ENCODE results near the gene MICAL2.
"Not testable (repeated sequence)": the region's sequence is repeated elsewhere in the genome, so short reads cannot be mapped to it uniquely, and the experiment has no call there.

Gene MICAL2

DNA sequence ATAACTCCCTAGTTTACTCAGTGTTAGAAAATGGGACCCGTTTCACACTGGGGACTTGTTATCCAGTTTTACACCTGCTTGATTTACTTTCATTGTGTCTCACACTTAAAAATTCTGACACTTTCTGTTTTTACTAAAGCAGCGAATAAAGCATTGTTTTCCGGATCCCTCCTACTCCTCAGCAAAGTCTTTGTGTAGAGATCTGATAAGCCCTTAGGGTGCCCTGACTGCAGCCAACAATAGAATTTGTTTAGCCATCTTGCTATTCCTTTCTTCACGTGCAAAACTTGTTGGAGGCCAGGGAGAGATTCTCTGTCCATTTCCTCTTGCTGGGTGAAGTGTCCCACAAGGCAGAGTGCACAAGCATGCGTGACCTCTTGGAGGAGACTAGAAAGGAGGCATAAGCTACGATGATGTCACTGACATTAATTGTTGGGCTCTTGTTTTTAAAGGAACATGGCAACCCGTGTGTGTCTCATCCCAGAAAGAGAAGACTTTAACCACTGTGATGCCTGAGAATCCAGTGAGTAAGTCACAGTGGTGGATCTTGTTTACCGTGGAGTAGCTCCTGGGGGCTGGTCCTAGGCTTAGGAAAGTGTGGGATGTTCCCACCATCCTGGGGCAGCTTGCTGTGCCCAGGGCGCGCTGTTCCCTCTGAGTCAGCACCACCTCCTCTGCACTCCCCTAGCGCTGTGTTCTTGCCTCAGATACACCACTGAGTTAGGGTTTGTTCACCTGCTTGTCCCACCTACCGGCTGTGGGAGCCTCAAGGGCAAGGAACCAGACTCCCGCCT, 27.7 kb downstream of the MICAL2 start:
- DNase-seq: peak; percentile 69

DNA sequence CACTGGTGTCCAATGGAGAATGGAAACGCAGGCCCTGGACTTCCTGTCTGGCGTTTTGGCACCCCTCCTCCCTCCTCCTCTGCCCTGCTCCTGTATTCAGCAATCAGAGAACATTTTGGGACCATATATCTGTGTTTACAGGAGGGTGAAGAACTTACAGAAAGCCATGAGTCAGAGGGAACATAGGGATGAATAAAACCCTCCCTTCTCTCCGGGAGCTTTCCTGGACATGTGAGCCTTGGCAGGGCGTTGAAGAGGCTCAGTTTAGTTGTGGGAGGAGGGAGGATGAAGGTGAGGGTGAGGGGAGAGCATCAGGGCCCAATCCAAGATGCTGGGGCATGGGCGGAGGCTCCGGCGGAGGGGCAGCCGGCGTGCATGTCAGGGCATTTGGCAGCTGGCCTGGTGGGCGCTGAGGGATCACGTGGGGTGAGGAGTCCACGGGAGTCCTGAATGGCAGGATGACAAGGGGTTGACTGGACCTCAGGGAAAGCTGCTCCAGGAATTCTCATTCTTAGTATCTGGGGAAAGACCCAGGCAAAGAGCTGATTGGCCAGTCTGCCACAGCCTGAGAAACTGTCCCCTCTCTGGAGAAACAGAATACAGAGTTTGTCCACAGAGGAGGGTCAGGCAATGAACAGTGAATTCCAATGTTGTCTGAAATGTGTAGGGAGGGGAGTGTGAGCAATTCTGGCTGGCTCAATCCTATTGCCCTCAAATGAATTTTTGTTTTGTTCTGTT, 28.9 kb downstream of the MICAL2 start:
- peak; percentile 76 for DNase-seq

DNA sequence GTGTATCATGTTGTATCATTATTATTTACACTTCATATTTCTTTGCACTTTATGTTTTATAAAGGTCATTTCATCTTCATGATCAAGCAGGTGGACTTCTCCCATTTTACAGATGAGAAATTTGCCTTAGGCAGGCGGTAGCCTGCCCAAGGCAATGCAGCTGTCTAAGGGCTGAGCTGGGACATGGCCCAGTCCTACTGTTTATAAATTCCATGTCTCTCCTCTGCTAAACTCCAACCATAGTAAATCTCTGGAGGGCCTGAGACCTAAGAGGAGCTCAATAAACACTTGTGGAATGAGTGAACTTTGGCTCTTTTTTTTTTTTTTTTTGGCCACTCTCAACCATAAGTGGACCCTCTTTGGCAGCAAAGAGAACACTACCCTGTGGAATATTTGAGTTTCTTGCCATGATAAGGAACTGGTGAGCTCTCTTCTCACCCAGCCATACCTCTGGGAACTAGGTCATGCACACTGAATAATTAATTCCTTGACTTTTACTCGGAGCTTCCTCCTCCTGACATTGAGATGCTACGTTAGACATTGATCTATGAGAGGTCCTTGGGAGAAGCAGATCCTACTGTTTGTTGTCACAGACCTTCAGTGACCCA, 29.9 kb downstream of the MICAL2 start:
- DNase-seq: no peak

DNA sequence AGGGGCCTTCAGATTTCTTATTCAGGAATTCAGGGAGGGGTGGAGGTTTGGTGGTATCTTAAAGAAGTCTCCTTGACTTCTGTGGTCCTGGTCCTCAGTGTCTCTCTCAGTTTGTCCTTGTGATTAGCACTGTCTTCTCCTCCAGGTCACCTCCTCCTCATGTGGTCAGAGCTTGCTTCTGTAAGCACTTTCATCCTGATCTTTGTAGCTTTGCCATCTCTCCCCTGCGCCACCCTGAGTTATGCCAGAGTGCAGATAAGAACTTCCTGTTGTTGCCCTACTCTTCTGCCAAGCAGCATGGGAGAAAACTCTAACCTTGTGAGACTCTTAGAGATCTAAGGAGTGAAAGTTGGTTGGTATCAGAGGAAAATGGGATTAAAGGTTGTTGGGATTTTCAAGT, 30.9 kb downstream of the MICAL2 start:
- DNase-seq: no peak

DNA sequence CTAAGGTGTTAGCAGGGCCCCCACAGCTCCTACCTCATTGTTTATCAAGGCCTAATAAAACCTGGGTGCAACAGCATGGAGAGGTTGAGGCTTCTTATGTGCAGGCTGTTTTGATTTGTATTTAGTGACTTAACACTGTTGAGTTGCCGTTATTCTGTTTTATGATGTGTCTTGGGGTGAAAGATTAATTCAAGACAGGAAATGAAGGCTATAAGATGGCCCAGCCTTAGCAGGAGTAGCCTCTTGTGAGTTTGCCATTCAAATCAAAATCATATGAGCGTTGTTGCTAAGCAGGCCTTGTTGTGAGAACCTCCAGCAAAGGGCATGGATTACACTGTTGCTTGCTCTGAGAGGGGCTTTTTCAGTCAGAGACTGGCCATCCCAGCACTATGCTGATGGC, 31.8 kb downstream of the MICAL2 start:
- DNase-seq: no peak

DNA sequence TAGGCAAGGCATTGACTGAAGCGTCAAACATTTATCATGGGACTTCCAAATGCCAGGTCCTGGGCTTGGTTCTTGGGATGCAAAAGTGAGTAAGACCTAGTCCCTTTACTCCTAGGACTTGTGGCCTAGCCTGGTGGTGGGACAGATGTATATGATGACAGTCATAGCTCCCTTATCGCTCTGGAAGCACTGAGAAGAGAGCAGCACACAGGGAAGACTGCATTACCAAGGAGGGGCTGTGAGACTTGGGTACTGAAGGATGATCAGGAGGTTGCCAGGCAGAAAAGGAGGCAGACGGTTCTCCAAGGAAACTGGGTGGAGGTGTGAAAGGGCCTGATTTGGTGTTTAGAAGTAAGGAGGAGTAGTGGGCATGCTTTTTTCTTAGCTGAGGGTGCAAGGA, 32.5 kb downstream of the MICAL2 start:
- no peak for DNase-seq

DNA sequence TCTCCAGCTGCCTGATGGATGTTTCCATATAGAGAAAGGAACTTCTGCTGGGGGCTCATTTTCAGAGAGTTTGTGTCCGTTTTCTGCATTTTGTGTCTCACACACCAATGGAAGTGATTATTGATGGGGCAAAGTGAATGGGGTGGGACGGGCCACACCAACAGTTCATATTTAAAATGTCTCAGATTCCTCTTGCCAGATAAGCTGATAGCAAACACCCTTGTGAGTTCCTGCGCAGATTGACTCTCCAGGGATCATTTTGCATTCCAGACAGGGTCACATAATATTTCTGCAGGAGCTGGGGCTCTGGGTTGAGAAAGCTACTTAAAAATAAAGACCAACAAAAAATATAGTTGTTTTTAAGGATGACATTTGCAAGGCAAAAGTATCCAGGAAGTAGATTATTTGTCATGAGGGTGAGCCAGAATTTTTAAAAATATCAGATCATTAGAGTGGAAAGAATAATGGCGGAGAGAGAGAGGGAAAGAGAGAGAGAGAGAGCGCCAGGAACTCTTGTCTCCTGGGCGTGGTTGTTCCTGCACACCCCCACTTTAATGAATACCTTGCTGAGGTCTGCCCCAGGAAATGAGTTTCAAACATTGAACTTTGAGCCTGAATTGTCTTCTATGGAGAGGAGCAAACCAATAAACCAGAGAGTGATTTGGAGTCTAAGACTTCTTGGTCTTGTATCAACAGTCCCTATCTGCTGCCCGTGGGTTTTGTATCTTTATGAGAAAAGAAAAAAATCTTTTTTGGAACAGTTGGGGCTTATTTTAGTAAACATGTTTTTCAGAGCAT, 33.3 kb downstream of the MICAL2 start:
- peak; percentile 24 for DNase-seq

DNA sequence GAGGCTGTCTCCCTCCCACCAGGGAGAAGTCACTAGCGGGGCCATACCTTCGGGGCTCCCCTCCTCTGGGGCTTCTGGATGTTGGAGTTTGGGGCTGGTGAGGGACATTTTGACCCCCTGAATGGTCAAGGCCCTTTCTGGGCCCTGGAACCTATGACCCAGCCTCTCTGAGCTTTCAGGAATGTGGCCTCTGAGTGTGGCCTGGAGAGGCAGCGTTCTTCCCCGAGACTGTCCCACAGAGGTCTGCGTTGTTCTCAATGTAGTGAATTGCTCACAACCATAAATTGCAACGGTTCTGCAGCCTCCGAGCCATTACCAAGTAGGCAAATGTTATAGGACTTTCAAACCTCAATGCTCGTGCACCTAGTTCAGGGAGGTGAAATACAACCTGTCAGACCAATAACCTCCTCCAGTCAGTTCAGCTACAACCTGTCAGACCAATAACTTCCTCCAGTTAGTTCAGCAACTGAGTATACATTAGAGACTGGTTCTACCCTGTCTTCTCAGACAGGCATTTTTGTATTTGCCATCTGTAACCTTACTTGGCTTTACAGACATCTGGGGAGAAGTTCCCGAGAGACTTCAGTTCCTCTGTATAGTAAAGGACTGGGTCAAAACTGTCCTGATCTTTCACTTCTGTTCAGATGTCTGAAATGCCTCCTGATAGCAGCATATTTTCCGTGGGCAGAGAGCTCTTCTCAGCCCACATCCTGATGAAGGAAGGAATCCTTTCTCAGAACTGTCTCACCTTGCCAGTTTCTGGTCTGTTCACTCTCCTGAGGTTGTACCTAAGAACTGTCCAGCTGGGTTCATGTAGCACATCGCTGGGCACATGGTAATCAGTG, 34.2 kb downstream of the MICAL2 start:
- DNase-seq: no peak

DNA sequence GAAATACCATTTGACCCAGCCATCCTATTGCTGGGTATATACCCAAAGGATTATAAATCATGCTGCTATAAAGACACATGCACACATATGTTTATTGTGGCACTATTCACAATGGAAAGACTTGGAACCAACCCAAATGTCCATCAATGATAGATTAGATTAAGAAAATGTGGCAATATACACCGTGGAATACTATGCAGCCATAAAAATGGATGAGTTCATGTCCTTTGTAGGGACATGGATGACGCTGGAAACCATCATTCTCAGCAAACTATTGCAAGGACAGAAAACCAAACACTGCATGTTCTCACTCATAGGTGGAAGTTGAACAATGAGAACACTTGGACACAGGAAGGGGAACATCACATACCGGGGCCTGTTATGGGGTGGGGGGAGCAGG, 36.3 kb downstream of the MICAL2 start:
- DNase-seq: not testable (repeated sequence)

DNA sequence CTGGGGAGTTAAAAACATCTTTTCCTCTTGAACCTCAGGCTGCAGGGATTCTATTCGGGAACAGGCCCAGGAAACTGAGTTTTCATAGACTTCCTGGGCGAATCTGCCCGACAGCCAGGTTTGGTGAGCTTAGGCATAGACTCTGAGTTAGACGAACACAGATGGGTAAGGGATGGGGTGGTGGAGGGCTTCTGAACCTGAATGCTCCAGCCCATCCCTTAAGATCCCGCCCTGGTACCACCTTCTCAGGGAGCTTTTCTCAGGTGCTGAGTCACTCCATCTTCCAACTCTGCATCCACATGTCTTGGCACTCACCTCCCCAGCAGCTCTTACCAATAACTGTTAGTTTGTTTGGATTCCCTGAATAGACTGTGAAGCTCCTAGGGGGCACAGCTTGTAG, 37.4 kb downstream of the MICAL2 start:
- no peak for DNase-seq

DNA sequence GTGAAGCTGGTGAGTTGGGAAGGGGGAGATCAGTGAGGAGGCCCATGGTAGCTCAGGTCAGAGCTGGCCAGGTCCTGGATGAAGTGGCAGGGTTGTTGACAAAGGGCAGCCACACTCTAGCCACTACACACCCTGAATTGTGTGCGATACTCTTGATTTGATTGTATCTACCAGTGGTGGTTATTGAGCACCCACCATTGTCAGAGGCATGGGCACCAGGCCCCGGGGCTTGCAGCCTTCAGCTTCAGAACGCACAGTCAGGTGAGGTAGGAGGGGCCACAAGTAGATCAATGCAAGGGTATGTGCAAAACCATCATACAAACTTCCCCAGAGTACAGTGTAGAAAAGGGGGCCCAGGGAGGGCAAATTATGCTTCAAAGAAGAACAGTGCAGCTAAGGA, 38.1 kb downstream of the MICAL2 start:
- no peak for DNase-seq

DNA sequence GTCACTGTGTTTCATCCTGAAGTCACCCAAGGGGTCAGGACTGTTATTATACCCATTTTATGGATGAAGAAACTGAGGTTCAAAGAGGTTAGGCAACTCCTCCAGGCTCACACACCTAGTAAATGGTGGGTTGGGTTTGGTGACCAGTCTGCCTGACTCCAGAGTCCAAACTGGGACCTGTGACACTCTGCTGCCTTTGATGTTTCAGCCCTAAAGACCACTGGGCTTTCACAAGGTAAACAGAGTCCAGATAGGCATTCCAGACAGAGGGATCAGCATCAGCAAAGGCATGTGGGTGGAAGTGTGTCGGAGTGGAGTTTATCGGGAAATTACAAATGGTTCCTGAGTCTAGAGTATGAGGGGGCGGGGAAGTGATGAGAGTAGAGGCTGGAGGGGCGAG, 38.5 kb downstream of the MICAL2 start:
- DNase-seq: no peak

DNA sequence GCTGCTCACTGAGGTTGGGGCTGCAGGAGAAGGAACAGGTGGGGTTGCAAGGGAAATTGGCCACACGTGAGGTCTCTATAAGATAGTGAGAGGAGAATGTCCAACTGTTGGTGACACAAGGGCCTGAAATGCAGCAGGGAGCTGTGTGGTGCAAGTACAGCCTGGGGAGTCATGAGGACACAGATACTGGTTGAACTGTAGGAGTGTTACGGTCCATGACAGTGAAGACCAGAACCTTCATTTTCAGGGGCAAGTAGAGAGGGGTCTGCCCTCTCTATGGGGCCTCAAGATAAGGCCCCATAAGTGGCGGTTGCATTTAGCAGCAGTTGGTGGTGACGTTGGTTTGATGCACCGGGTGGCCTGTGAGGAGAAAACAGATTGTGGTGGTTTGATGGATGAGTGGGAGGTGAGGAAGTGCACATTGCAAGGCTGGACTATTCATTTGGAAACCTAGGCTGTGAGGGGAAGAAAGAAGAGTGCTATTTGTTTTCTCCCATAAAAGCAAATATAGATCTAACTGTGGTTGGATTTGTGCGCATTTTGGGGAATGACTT, 39.4 kb downstream of the MICAL2 start:
- DNase-seq: no peak

DNA sequence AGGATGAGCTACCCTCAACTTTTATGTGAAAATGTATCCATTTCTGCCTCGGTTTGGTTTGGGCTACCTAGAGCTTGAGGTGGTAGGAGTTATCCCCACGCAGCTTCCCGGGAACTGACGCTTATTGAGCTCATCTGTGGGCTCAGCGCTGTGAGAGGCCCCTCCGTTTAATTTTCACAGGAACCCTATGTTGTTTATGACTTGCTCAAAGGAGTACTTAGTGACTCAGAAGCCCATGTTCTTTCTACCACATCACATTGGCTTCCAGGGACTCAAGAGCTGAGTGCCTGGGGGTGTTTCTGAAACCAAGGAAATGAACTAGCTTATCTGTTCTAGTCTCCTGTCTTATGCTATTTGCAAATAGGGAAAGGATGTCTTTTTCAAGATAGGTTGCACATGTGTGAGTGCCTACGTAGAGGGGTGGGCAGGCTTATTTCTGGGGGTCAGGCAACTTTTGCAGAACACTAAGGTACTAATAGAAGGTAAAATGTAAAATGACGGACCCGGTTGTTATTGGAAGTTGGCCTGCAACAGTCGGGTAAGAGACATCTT, 40.5 kb downstream of the MICAL2 start:
- peak; percentile 73 for DNase-seq

DNA sequence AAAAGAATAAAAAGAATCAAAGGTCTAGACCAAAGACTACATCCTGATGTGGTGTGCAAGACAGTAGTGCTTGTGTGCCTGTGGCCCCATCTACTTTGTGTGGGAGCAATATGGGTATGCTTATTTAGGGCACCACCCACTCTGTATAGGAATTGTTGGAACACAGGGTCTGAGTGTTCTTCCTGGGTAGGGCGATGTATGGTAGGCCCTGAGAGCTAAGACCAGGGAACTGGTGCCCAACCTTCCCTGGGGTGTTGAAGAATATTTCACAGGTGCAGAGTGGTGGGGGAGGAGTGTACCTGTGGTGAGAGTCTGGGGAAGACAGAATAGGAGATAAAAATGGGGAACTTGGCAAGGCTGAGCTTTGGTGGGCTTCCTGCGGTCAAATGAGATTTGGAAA, 41.9 kb downstream of the MICAL2 start:
- no peak for DNase-seq

DNA sequence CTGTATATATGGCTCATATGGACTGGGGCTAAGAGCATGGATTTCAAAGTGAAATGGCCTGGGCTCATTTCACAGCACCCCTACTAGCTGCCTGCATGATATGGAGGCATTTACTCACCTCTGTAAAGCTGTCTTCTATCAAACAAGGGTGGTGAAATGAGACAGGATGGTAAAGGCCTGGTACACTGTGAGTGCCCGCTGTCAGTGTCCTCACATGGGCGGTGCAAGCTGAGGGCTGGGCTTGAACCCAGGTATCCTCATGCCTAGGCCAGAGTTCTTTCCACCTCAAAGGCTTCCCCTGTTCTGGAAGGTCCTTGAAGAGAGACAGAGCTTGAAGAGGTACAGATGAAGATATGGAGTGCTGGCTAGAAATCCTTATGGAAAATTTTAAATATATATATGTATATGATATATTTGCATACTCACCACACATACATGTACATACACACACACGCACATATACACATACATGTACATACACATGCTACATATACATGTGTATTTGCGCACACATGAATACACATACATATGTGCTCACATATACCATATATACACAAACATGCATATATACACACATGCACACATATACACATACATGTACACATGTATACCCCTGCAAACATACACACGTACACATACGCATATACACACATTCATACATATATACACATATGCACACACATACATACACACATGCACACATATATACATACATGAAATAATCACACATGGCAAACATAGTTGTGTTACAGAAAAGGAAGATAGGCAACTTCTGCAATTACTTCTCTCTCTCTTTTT, 44.7 kb downstream of the MICAL2 start:
- DNase-seq: no peak

DNA sequence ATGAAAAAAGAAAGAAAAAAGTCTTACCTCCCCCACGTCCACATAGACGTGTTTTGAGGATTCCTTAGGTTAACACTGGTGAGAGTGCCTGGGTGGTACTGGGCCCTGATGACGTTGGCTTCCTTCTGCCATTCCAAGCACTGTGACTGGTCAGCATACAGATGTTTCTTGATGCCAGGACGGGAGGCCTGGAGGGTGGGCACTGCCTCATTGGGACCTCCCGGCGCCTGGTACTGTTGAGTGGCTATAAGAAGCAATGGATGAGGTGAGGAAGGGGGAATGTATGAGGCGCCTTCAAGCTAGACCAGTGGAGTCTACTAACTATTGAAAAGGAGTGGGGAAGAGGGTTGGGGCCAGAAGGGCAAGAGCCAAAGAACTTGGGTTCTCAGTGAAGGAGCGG, 45.3 kb downstream of the MICAL2 start:
- DNase-seq: no peak

DNA sequence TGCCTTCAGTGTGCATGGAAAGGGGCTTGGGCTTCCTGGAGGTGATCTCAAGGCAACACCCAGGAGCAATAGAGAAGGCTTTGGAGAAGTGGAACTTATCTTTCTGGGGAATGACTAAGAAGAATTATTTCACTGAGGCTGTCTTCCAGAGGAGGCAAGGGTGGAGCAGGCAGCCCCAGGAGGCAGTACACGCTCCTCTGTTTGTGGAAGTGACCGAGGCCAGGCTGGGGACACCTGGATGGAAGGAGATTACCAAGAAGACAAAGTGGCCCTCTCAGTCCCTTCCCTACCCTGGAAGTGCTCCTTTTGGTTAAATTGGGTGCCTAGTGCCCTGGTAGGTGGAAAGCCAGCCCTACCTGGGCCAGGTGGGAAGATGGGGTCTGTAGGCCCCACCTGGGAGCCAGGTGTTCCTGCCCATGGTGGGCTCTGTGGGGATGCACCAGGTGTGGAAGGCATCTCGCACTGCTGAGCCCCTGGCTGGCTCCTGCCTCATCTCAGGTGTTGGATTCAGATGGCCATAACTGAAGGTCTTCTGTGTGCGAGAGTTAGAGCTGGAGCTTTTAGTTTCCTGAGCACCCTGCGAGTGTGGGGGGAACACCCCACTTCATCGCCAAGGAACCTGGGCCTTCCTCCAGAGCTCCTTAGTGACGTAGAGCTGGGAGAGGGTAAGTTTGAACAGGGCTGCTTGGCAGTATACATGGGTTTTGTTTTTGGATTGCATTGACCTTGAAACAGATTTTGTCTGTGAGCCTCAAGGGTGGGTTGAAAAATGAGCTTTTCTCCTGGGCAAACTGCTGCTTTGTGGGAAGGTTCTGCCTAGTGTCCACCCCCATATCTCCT, 46.1 kb downstream of the MICAL2 start:
- no peak for DNase-seq

DNA sequence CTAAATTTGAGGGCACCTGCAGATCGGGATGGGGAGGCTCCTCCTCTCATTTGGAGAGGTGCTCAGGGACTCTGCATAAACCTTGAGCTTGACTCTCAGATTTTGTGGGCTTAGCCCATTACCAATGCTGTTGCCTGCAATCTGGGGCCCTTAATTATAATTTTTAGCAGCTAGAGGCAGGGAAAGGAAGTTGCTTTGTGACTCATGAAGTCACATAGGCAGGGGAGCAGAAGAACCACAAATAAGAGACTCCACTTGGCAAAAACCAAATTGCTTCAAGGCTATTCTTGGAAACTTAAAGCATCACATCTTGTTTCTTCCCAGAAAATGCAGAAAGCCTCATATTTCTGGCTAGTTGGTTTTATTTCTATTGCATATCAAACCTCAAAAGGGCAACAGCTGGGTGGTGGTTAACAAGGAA, 46.9 kb downstream of the MICAL2 start:
- DNase-seq: peak; percentile 89

DNA sequence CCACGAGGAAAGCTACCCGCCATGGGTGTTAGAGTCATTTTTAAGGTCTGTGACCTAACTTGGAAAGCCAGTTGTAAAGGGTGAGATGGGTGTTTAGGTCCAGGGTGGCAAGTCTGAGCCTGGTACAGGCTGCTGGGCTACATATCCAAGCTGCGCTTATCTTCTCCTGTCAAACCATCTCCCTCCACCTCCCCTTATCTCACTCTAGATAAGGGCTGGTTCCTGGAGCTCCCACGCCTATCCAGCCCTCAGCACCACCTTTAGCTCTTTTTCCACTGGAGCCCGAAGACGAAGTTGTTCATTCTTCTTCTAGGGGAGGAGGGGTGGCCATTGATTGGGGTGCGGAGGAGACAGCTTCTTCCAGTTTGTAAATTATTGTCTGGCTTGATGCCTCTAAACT, 48.5 kb downstream of the MICAL2 start:
- no peak for DNase-seq
